GM04503 (cell line): ENCODE measurements around the gene PLVAP.

Source experiments
- DNase-seq: peaks from one replicate; pipeline ENCODE4 v3.0.0-alpha.2; 2012; ENCODE audit warnings: low read depth

The PLVAP gene, protein sequence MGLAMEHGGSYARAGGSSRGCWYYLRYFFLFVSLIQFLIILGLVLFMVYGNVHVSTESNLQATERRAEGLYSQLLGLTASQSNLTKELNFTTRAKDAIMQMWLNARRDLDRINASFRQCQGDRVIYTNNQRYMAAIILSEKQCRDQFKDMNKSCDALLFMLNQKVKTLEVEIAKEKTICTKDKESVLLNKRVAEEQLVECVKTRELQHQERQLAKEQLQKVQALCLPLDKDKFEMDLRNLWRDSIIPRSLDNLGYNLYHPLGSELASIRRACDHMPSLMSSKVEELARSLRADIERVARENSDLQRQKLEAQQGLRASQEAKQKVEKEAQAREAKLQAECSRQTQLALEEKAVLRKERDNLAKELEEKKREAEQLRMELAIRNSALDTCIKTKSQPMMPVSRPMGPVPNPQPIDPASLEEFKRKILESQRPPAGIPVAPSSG

DNA sequence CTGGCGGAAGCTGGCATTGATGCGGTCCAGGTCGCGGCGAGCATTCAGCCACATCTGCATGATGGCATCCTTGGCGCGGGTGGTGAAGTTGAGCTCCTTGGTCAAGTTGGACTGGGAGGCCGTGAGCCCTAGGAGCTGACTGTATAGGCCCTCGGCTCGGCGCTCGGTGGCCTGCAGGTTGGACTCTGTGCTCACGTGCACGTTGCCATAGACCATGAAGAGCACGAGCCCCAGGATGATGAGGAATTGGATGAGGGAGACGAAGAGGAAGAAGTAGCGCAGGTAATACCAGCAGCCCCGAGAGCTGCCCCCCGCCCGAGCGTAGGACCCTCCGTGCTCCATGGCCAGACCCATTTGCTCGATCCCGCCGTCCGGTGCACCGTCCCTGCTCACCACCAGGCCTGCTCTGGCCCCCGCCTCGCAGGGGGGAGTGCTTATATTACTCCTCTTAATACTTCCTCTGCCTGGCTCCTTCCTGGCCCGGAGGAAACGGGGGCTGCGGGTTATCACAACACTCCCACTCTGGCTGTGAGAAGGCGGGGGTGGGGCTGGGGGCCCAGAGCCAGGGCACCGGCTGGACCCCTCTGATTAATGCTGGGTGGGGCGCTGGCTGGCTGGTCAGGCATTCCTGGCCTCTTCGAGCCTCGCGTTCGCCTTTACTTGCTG, at the start of gene PLVAP:
Gene PLVAP, minus strand, starts transcription at position 408 of the 666 bp plus-strand sequence. Its CDS starts 54 bp downstream, at position 354.
- DNase-seq = no peak

DNA sequence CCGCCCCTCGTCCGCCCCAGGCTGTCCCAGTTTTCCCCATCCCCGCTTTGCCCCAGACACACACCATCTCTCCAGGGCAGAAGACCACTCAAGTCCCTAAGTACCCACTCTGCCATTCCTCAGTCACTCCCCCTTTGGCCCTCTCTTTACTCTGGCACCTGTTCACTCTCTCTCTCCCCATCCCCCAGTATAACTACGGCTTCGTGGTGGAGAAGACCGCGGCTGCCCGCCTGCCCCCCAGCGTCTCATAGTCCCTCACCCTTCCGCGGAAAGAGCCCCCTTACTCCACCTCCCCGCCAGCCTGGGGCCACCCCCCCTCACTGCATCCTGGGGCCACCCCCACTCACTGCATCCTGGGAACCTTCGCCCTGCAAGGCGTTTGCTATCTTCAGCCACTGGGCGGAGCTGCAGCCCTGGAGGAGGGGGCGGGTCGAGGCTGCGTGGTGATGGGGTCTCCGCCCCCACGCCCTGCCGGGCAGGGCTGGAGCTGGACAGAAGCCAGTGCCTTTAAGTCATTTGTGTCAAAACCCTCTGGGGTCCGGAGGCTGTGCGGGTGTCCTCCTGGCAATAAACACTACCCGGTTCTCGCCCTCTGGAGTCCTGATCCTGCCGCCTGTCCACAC, 47.7 kb upstream of the PLVAP start:
- DNase-seq = no peak

DNA sequence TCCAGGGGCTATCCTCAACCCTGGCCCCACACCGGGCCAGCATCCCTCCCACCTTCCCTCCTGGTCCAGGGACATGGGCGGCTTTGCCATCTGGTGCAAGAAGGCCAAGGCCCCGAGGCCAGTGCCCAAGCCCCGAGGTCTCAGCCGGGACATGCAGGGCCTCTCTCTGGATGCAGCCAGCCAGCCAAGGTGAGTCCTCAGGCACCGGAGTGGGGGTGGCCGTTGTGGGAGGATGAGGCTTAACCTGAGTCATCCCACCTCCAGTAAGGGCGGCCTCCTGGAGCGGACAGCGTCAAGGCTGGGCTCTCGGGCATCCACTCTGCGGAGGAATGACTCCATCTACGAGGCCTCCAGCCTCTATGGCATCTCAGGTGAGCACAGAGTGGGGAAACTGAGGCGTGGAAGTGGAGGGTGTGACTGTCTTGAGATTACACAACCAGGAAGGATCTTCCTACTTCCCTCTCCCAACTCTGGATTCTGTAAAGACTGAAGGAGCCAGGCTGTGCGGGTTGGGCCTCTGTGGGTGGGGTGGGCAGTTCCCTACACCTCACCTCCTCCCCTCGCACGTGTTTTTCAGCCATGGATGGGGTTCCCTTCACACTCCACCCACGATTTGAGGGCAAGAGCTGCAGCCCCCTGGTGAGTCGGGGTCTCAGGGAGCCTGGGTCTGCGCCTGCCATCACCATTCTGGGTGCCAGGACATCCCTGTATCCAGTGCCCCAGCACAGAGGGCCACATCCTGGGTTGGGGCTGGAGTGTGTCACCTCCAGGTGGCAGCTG, 46.5 kb upstream of the PLVAP start:
- DNase-seq = no peak

DNA sequence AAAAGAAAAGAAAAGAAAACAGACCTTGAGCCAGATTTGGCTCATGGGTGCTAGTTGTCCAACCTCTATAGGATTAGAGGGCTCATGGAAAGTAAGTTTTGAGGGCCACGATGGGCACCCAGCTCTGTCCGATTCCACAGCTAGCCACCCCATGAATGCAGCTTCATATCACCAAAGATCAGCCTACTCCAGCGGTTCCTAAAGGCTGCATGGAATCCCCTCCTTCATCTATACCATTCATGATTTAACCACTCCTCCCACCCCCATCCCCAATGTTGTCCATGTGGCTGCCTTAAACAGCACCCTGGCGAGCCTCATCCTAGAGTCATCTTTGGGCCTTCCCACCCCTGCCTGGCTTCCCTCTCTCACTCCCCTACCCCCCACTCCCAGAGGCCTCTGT, 44.8 kb upstream of the PLVAP start:
- DNase-seq = no peak

DNA sequence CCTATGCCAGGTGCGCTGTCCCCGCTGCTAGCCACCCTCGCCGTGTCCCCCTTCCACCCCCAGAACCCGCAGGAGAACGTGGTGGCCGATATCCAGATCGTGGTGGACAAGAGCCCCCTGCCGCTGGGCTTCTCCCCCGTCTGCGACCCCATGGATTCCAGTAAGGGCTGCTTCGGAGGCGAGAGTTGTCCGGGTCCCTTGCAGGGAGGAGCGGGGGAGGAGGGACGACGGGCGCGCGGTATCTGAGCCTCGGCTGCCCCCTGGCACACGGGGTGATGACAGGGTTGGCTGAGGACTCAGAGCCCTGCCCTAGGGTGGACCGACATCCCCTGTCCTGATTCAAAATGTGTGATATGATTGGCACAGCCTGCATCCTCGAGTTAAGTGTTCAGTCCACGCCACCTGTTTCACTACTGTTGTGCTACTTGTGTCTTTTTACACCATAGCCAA, 43.4 kb upstream of the PLVAP start:
- DNase-seq = no peak

DNA sequence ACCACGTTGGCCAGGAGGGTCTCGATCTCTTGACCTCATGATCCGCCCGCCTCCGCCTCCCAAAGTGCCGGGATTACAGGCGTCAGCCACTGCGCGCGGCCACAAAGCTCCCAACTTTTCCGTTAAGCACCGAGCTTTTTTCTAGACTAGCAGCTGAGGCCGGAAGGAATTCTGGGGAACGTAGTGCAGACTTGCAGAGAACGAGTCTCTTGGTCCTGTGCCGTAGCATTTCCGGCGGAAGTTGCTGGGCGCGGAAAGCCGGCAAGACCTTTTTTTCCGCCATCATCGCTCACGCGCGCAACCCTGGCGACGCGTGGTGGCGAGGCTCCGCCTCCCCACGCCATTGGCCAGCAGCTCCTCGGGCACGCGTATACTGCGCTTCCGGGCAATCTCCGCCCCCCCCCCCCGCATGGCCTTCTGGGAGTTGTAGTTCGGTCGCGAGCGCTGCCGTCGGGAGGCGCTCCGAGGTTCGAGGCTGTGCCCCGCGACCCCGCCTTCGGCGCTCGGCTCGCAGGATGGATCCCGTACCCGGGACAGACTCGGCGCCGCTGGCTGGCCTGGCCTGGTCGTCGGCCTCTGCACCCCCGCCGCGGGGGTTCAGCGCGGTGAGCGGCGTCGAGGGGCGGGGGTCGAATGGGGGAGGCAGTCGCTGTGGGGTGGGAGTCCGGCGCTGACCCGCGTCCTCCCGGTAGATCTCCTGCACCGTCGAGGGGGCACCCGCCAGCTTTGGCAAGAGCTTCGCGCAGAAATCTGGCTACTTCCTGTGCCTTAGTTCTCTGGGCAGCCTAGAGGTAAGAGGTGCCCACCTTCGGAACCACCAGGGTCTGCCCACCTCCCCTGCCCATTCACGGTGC, 42.7 kb upstream of the PLVAP start, which contains the start of gene MVB12A:
Gene MVB12A, plus strand, starts transcription at position 427 of the 854 bp plus-strand sequence. Its CDS starts 89 bp downstream, at position 516.
- peak; percentile 95 for DNase-seq

DNA sequence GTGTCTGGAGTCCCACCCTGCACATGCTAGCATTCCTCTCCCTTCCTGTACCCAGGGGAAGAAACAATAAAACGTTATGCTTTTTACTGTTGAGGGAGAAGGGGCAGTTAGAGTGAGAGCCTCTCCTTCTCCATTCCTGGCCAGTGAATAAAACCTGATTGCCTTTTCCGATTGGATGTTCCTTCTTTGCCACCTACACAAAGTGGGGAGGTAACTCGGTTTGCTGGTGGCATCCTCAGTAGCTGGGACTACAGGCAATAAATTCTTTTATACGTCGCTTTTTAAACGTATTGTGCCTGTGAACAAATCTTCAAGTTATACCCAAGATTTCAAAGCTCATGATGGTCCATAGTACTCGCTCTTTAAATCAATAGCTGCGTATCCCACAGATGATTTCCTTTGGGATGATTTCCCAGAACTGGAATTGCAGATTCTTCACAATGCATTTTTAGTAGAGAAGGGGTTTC, 42.0 kb upstream of the PLVAP start:
- DNase-seq = no peak

DNA sequence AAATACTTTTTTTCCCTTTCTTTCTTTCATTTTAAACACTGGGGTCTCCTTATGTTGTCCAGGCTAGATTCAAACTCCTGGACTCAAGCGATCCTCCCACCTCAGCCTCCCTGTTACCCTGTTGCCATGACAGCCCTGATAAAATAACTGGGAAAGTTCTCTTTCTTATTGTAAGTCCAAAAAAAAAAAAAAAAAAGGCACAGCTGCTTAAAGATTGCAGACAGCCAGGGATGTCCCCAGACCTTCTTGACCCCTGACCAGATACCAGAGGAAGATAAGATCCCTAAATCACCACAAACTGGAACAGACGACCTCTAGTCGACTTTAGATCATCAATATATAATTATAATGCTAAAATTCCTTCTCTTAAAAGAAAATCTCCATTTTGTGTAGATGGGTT, 41.6 kb upstream of the PLVAP start:
- DNase-seq = no peak

DNA sequence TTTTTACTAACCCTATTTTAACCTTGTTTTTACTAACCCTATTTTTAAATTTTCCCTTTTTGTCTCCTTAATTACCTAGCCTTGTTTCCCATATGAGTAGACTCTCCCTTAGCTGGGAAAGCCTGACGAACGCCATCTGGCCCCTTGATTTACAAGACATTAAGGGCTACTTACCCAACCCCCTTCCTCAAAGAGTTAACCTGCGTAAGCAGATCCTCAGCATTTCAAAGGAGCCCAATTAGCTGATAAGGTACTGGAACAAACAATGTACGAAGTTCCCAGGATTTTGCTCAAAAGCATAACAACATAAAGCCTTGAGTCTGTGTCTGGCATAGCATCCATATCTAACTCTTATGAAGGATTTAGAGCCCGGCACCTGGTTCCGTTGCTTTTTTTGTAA, 38.0 kb upstream of the PLVAP start:
- DNase-seq = no peak

DNA sequence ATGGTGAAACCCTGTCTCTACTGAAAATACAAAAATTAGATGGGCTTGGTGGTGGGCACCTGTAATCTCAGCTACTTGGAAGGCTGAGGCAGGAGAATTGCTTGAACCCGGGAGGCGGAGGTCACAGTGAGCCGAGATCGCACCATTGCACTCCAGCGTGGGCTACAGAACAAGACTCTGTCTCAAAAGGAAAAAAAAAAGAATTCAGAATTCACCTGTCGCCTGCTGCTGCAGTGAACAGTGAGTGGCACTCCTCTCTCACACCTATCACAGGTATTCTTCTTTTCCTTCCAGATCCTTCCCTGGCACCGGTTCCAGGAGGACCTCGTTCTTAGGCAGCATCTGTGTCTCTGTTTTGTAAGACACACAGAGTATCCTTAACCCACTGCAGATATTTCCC, 37.0 kb upstream of the PLVAP start:
- DNase-seq = no peak

DNA sequence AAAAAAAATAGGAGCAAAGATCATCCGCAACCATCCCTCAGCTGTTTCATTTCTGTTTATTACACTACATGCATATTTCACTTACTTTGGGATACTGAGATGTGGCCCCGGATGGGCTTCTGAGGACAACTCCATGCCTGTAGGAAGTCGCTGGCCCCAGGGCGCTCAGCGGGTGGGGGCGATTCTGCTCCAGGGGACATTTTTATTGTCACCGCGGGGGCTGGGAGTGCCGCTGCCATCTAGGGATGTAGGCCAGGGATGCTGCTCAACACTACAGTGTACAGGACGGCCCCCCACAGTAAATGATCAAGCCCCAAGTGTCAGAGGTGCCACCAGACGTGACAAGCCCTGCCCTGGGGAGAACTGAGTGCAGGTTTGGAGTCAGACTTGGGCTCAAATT, 34.7 kb upstream of the PLVAP start:
- DNase-seq = no peak

DNA sequence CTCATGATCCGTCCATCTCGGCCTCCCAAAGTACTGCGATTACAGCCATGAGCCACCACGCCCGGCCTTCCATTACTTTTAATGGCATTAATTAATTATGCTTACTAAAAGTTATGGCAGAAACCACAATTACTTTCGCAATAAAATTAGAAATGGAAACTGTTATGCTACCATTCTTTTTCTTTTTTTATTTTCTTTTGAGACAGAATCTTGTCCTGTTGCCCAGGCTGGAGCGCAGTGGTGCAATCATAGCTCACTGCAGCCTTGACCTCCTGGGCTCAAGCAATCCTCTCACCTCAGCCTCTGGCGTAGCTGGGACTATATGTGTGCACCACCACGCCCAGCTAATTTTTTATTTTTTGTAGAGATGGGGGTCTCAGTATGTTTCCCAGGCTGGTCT, 32.8 kb upstream of the PLVAP start:
- DNase-seq = no peak

DNA sequence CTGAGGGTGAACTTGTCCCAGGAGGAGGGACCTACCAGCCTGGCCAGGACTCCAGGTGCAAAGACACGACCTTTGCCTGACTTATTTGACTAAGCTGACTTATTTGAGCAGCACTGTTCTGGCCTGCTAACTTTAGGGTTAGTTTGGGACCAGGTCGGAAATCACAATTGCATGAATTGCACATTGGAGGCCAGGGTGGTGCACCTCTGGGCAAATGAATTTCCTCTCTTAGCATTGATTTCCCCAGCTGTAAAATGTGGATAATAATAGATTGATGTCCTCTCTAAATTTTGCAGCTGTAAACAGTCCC, 29.7 kb upstream of the PLVAP start:
- no peak for DNase-seq

DNA sequence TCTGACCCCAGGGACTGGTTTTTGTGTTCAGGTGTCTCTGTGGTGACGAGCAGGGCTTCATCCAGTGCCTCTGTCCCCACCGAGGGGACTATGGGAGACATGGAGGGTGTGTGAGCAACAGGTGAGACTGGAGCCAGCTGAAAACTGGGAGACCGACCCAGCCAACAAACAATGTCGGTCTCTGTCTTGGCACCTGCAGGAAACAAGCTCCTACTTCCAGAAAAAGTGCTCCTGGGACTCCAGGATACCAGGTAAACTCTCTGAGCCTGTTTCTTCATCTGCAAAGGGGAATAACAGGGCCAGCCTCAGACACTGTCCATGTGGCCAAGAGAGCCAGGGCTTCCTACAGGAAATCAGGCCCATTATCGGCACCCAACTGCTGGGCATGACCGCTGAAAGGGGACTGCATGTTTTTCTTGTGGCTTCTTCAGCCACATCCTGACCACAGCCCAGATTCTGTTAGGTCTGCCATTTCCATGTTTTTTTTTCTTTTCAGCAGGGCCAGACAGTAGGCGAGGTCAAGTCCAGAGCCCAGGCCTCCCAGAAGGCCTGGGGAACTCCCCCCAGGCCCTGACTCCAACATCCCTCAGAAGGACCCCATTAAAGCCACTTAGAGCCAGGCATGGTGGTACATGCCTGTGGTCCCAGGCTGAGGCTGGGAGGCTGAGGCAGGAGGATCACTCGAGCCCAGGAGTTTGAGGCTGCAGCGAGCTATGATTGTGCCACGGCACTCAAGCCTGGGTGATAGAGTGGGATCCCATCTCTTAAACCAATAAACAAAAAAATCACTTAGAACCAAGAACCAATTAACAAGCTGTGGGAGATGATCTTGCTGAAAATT, 29.1 kb upstream of the PLVAP start:
- no peak for DNase-seq

DNA sequence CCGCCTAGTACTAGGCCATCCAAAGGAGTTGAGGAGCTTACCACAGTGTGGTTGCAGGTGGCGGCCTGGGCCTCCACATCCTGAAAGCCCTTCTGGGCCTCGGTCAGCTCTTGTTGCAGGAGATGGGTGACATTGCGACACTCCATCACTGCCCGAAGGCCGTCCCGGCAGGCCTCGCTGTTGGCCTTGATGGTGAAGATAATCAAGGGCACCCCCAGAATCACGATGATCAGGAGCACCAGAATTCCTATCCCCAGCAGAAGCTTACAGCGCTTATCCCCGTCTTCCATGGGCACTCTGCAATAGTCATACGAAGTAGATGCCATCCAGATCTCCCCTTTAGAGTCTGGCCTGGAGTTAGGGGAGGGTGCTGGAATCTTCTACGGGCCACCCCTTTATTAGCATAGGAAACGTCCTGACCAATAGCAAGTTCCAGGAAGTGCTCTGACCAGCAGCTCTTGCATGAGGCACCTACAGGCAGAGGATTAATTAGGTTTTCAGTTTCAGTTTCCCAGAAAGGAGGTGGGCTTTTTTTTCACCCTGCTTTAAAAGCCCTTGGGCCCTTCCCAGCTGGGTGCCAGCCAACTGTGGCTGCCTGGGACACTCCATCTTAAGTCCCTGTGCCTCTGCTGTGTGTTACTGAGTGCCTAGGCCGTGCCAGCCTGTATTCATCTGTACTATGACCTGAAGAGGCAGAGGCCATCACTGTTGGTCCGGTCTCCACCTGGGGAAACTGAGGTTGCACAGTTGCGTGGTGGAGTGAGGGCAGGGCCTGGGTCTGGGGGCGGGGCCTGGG, 28.3 kb upstream of the PLVAP start, which contains the start of gene BST2:
Gene BST2, minus strand, starts transcription at position 381 of the 796 bp plus-strand sequence. Its CDS starts 55 bp downstream, at position 326.
- no peak for DNase-seq

DNA sequence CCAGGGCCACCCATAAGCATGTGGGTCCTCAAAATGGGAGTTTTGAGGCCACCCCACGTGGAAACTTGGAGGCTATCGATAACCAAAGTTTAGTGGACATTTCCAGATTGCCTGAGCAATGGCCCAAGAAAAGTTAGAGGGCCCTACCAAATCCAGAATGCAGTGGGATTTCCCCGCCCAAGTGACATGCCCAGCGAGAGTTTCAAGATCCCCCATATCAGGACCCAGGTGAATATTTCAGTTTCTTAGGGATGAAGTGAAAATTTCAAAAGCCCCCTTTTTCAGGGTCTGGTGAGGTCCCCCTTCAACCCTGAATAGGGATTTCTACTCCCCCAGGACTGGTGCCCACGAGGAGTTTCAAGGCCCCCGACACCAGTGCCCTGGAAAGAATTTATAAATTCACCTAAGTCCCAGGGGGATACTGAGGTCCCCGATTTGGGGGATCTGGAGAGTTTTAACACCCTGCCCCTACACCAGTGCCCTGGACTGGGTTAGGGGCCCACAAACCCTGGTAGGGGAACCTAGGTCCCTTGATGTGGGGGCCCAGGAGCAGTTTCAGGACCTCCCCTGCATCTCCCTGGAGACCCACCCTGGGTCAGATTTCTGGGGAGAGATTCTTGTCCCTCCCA, 27.6 kb upstream of the PLVAP start:
- DNase-seq = no peak

DNA sequence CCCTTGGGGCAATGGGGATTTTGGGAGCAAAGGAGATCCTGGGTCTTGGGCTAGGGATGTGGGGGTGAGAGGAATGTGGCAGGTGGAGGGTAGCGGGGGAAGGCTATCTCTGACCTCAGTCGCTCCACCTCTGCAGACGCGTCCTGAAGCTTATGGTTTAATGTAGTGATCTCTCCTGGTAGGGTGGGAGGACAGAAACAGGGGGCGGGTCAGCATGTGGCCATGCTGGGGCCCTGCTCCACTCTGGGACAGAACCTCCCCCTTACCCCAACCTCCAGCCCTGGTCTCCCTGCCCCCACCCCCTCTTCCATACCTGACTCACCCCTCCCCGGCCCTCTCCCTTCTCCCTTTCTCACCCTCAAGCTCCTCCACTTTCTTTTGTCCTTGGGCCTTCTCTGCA, 26.9 kb upstream of the PLVAP start:
- no peak for DNase-seq

DNA sequence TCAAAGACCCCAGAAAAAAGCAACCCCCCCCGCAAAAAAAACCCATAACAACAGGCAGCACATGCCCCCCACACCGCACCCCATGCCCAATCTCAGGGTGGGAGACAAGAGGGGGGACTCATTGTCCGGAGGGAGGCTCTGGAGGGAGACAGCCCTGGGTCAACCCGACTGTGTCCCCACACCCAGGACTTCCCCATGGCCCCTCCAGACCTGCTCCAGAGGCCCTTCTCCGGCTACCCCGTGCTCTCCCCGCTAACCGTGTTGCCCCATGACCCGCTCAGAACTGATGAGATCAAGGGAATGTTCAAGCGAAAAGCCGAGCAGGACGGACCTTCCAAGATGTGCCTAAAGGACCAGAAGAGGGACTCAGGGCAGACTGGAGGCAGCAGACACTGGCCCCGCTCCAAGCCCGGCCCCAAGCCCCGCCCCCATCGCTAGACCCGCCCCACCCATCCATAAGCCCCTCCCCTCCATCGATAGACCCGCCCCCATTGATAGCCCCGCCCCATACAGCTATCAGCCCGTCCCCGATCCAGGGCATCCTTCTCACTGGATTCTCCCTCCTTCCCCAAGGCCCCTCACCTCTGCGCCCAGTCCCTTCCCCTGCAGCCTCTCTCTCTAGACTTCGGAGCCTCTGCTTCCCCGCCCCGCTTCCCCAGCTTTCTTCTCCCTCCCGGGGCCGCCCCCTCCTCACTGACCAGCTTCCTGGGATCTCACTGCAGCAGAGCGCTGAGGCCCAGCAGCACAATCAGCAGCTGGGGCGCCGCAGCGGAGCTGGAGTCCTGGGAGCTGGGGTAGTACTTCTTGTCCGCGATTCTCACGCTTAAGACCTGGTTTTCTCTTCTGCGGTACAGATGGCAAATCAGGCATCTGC, 26.1 kb upstream of the PLVAP start:
- no peak for DNase-seq
